HepG2 (cell line): ENCODE measurements around the gene PMS1. TPM values are rescaled to one million over a fixed set of nuclear protein-coding genes. Genes with fewer than 3 reads are reported as not detected.

Experiments used
- ATAC-seq: fragments of 200-7000 bp; cut with Tn5 transposase; 3 replicates; pipeline ENCODE4 v1.9.1; 2020; ENCODE audit warnings: mild to moderate bottlenecking, moderate library complexity
- BruUV-seq: library from RNA; stranded (reverse); fragments of 400-500 nt; replicated peaks from 2 replicates; lab custom pipeline; 2021; lab: Mats Ljungman, UMichigan
- CTCF ChIA-PET: fragments of 300-600 bp; formaldehyde crosslinking; extraction: SDS; loops from one replicate; lab custom pipeline; 2021; ENCODE audit warnings: low total read pairs, inconsistent platforms, low intra/inter-chr PET ratio; lab: Yijun Ruan, JAX
- POLR2A ChIA-PET: fragments of 350-600 bp; sonication (Branson Sonifier 250); formaldehyde crosslinking; loops from one replicate; lab custom pipeline; 2020; ENCODE audit warnings: antibody characterized with exemption, inconsistent platforms; lab: Yijun Ruan, JAX
- DNase-seq: peaks from one replicate; pipeline ENCODE4 v3.0.0-alpha.2; 2015; ENCODE audit warnings: low spot score
- FAIRE-seq: peaks from 3 replicates; lab custom pipeline; 2011; peaks lifted over from hg19 to GRCh38; lab: Jason Lieb, UNC
- H2AFZ ChIP-seq: one replicate; pipeline ENCODE4 v1.6.1; 2011; ENCODE audit warnings: low read length, inconsistent platforms
- H3K27ac ChIP-seq: fragments of 300-600 bp; 3 replicates; pipeline ENCODE4 v1.8.0; 2011; ENCODE audit warnings: mixed run types, mild to moderate bottlenecking, mixed read lengths, low read length, inconsistent platforms; ENCODE audit not compliant: insufficient read depth; ENCODE audit errors: extremely low read length
- H3K27me3 ChIP-seq, 2 experiments: fragments of 200-600 bp in 1 of 2; 2 replicates in 1 of 2; 3 replicates in 1 of 2; pipeline versions ENCODE4 v1.6.0 to v1.8.0; 2011; ENCODE audit warnings: low read length in 2 of 2, mild to moderate bottlenecking in 2 of 2, moderate library complexity in 2 of 2, inconsistent platforms in 1 of 2; ENCODE audit not compliant: insufficient read depth in 2 of 2, control insufficient read depth in 1 of 2
- H3K36me3 ChIP-seq, 2 experiments: fragments of 200-600 bp in 1 of 2; replicated peaks in 1 of 2; 2 replicates in 1 of 2; 3 replicates in 1 of 2; pipeline versions ENCODE4 v1.5.1 to v1.8.0; 2011; ENCODE audit warnings: low read length in 2 of 2, inconsistent platforms in 1 of 2; ENCODE audit not compliant: insufficient read depth in 2 of 2, control insufficient read depth in 1 of 2
- H3K4me1 ChIP-seq: 2 replicates; pipeline ENCODE4 v1.5.1; 2012; ENCODE audit warnings: low read length, inconsistent platforms; ENCODE audit not compliant: insufficient read depth
- H3K4me2 ChIP-seq: 2 replicates; pipeline ENCODE4 v1.6.0; 2011; ENCODE audit warnings: low read depth, low read length, inconsistent platforms
- H3K4me3 ChIP-seq, 3 experiments: fragments of 200-600 bp in 1 of 3; sonication (generic), shearing (Covaris generic) in 1 of 3; replicated peaks in 1 of 3; 2 replicates each; pipeline ENCODE4 v1.5.1; 2011 to 2016; ENCODE audit warnings: low read length in 3 of 3, inconsistent platforms in 2 of 3, low read depth in 2 of 3, mild to moderate bottlenecking in 2 of 3, control low read depth in 1 of 3, mixed read lengths in 1 of 3; ENCODE audit not compliant: insufficient read depth in 1 of 3
- H3K79me2 ChIP-seq: one replicate; pipeline ENCODE4 v1.6.1; 2011; ENCODE audit warnings: low read length, inconsistent platforms; ENCODE audit not compliant: insufficient read depth
- H3K9ac ChIP-seq: 2 replicates; pipeline ENCODE4 v1.6.0; 2011; ENCODE audit warnings: mild to moderate bottlenecking, low read depth, low read length, inconsistent platforms; ENCODE audit not compliant: insufficient read depth
- H3K9me3 ChIP-seq: 2 replicates; pipeline ENCODE4 v1.5.1; 2012; ENCODE audit warnings: mild to moderate bottlenecking, low read length
- H4K20me1 ChIP-seq: 2 replicates; pipeline ENCODE4 v1.6.0; 2011; ENCODE audit warnings: inconsistent platforms, mild to moderate bottlenecking, low read length, moderate library complexity; ENCODE audit not compliant: insufficient read depth
- DPF2 ChIP-seq: sonication (generic); formaldehyde crosslinking; IDR thresholded peaks from 2 replicates; pipeline ENCODE4 v1.4.0; 2020; ENCODE audit warnings: mild to moderate bottlenecking, low read depth, missing genetic modification reagents, borderline replicate concordance
- EZH2 ChIP-seq: conservative IDR thresholded peaks from 2 replicates; pipeline ENCODE4 v1.6.1; 2012; ENCODE audit warnings: mild to moderate bottlenecking, low read depth, low read length, moderate library complexity
- GATA4 ChIP-seq: sonication (generic); IDR thresholded peaks from 2 replicates; pipeline ENCODE4 v1.6.1; 2016; ENCODE audit warnings: antibody characterized with exemption, low read depth, borderline replicate concordance
- KAT8 ChIP-seq: IDR thresholded peaks from 2 replicates; pipeline ENCODE4 v1.6.1; 2016; ENCODE audit warnings: missing genetic modification reagents, missing compliant biosample characterization
- MXD4 ChIP-seq: IDR thresholded peaks from 2 replicates; pipeline ENCODE4 v1.6.1; 2016; ENCODE audit warnings: mild to moderate bottlenecking, missing biosample characterization, missing genetic modification reagents
- NR0B2 ChIP-seq: sonication (generic); formaldehyde crosslinking; IDR thresholded peaks from 2 replicates; pipeline ENCODE4 v1.4.0; 2020; ENCODE audit warnings: mild to moderate bottlenecking, missing genetic modification reagents
- NR1H2 ChIP-seq: sonication (generic); formaldehyde crosslinking; IDR thresholded peaks from 2 replicates; pipeline ENCODE4 v1.8.1; 2022; ENCODE audit warnings: low read depth, missing genetic modification reagents, borderline replicate concordance
- POLR2G ChIP-seq: fragments of 200-400 bp; formaldehyde crosslinking; IDR thresholded peaks from 2 replicates; pipeline ENCODE4 v1.6.1; 2018; ENCODE audit warnings: mild to moderate bottlenecking, low read depth, low read length, moderate library complexity
- ZNF256 ChIP-seq: sonication (generic); formaldehyde crosslinking; conservative IDR thresholded peaks from 2 replicates; pipeline ENCODE4 v1.4.0; 2020; ENCODE audit warnings: missing genetic modification reagents
- ZNF3 ChIP-seq: IDR thresholded peaks from 2 replicates; pipeline ENCODE4 v1.7.0; 2017; ENCODE audit warnings: inconsistent platforms
- ZNF432 ChIP-seq: sonication (generic); formaldehyde crosslinking; IDR thresholded peaks from 2 replicates; pipeline ENCODE4 v1.5.0; 2020; ENCODE audit warnings: missing genetic modification reagents, mild to moderate bottlenecking, borderline replicate concordance
- ZNF513 ChIP-seq: sonication (generic); formaldehyde crosslinking; conservative IDR thresholded peaks from 2 replicates; pipeline ENCODE4 v1.5.0; 2020; ENCODE audit warnings: missing genetic modification reagents
- ZNF558 ChIP-seq: sonication (generic); formaldehyde crosslinking; IDR thresholded peaks from 2 replicates; pipeline ENCODE4 v1.9.0; 2022; ENCODE audit warnings: mild to moderate bottlenecking, missing genetic modification reagents, borderline replicate concordance
- ZNF850 ChIP-seq: sonication (generic); formaldehyde crosslinking; conservative IDR thresholded peaks from 2 replicates; pipeline ENCODE4 v1.9.0; 2021; ENCODE audit warnings: mild to moderate bottlenecking, missing genetic modification reagents
- ZSCAN21 ChIP-seq: sonication (generic); formaldehyde crosslinking; IDR thresholded peaks from 2 replicates; pipeline ENCODE4 v1.8.0; 2022; ENCODE audit warnings: mild to moderate bottlenecking, missing genetic modification reagents, moderate library complexity, borderline replicate concordance
- WGBS: methylation state at CpG from one replicate; pipeline ENCODE4 v1.1.6; 2017; ENCODE audit warnings: low lambda C conversion rate; 5-methylcytosine and 5-hydroxymethylcytosine counted together
- in situ Hi-C: cut with HindIII; loops from 2 replicates; pipeline ENCODE4 v1.10.0; 2017; ENCODE audit warnings: low pct_unique_long_range_greater_than_20kb; ENCODE audit not compliant: extremely low pct_ligation_motif_present
- intact Hi-C: fragments of 100-400 bp; cut with micrococcal nuclease; formaldehyde crosslinking; loops from one replicate; pipeline ENCODE4 v1.10.0; 2022; ENCODE audit not compliant: unreplicated experiment
- polyA plus RNA-seq, 8 experiments: library from polyadenylated mRNA; depleted of rRNA in 3 of 8; stranded (reverse) in 7 of 8; unstranded in 1 of 8; fragments of >200 nt; fragmentation: Illumina TruSeq in 4 of 8; extraction: Trizol in 4 of 8; gene quantifications; 2 replicates each; pipeline versions ENCODE4 v1.2.1 to v1.2.3, GENCODE V29; 2011 to 2016; ENCODE audit warnings: low read depth in 4 of 8, missing spikeins in 1 of 8, mixed read lengths in 1 of 8; ENCODE audit not compliant: insufficient read depth in 1 of 8
- total RNA-seq, 5 experiments: library from RNA; depleted of rRNA; stranded (reverse); fragments of >200 nt; fragmentation: Illumina TruSeq; extraction: Trizol; gene quantifications; 2 replicates each; pipeline ENCODE4 v1.2.3, GENCODE V29; 2016; ENCODE audit warnings: low read depth in 1 of 5

PMS1 gene
- total and polyA plus RNA-seq, 2 of the 13 experiments (the other 11 are each of a cell fraction or from before 2014, with no cell fraction given): 14.6 to 39.9 TPM

GRCh38 chr2:189858291-189858690 is 74.0 kb downstream of the PMS1 start:
- CTCF ChIA-PET: no interaction called here
- in situ Hi-C loops: no loop called here
- Histone ChIP-seq H3K27ac (no peak overlapping the region), H3K36me3 (peaks cover 2 to 23% of the 10 kb centered on the region in 2 experiments; a peak in 4 of 5 replicates), H3K4me2 (no peak overlapping the region), H3K4me3 (no peak overlapping the region), H4K20me1 (no peaks in the 10 kb centered on the region), H3K27me3 (no peaks in the 10 kb centered on the region), H3K9me3 (no peaks in the 10 kb centered on the region), H3K4me1 (no peaks in the 10 kb centered on the region), H3K79me2 (no peaks in the 10 kb centered on the region), H3K9ac (no peak overlapping the region), H2AFZ (no peak overlapping the region)
- DNase-seq (no peak), ATAC-seq (no peak), FAIRE-seq (no peak)
- POLR2A ChIA-PET: no interaction called here
- no peak for TF ChIP-seq EZH2
- TF ChIP-seq NR0B2 (CRISPR knock-in tag): no peak
- no peak for TF ChIP-seq ZNF513 (CRISPR knock-in tag)
- no peak for TF ChIP-seq ZNF558 (CRISPR knock-in tag)
- WGBS: 96% methylated on average over 1 of the region's 1 CpG
- no TSS peak for BruUV-seq
- intact Hi-C loops: no loop called here

GRCh38 chr2:189860161-189860560 is 75.9 kb downstream of the PMS1 start:
- Histone ChIP-seq H3K36me3 (peaks cover 3 to 15% of the 10 kb centered on the region in 2 experiments; a peak in 4 of 5 replicates), H3K9ac (no peak overlapping the region), H3K4me1 (no peaks in the 10 kb centered on the region), H3K27ac (no peak overlapping the region), H3K4me3 (no peak overlapping the region), H4K20me1 (no peaks in the 10 kb centered on the region), H3K27me3 (no peaks in the 10 kb centered on the region), H3K4me2 (no peak overlapping the region), H2AFZ (no peak overlapping the region), H3K79me2 (no peaks in the 10 kb centered on the region), H3K9me3 (no peaks in the 10 kb centered on the region)
- in situ Hi-C loops (no loop called here), intact Hi-C loops (no loop called here)
- CTCF ChIA-PET: no interaction called here
- no peak for FAIRE-seq
- POLR2A ChIA-PET: no interaction called here
- no peak for ATAC-seq
- no TSS peak for BruUV-seq
- no peak for DNase-seq
- TF ChIP-seq ZNF256 (CRISPR knock-in tag) (no peak), NR1H2 (CRISPR knock-in tag) (no peak), MXD4 (no peak), DPF2 (CRISPR knock-in tag) (no peak), ZSCAN21 (CRISPR knock-in tag) (no peak), POLR2G (no peak), GATA4 (no peak), ZNF3 (CRISPR knock-in tag) (no peak), ZNF850 (CRISPR knock-in tag) (no peak), KAT8 (CRISPR knock-in tag) (no peak), ZNF432 (CRISPR knock-in tag) (no peak)
